Stimulated activated CD4-positive, alpha-beta T cell treated with anti-CD3 and anti-CD28 coated beads, Interleukin-4, amount 100 ng/mL, for 4 hours (primary cell): ENCODE data around the gene KLHL34.

ENCODE experiments used
- DNase-seq, 2 experiments: peaks; one replicate each; pipeline ENCODE4 v3.0.0-alpha.2; 2020

The KLHL34 gene

GRCh38 chrX:21645886-21646285 is 12.2 kb downstream of the KLHL34 start:
- no peak for DNase-seq

DNA sequence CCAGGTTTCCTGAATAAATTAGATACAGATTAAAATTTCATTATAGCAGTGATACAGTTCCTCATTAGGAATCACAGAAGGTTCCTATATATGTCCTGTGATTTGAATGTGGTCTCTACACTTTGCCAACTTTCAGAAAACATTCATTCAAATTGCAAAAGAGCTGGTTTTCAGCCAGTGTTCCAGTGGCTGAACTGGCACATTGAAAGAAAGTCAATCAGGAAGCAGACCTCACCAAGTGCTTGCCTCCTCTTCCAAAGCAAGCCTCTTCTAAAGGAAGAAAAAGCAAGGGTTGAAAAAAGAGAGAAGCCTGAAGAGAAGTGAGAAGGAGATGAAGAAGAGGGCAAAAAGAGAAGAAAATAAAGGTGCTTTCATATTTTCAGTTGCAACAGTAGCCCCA is 12.7 kb downstream of the KLHL34 start:
- no peak for DNase-seq

DNA sequence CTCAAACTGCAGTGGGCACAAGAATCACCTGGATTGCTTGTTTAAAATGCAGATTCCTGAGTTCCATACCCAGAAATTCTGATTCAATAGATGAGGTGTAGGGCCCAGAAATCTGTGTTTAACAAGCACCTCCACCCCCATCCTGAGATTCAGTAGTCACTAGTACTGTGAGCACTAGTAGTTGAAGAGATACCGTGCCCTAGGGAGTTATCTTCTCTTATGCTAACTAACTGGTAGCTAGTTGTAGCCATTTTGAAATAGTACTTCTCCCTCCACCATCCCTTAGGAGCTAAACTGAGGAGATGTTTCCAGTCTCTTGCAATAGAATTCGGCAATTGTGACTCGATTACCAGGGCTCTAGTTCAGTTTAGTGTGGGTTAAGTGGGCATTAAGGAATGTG is 18.4 kb downstream of the KLHL34 start:
- no peak for DNase-seq

- no peak for DNase-seq
Observed at GRCh38 chrX:21638311-21638710, 19.8 kb downstream of the KLHL34 start.

- no peak for DNase-seq
Observed at GRCh38 chrX:21632027-21632426, 26.1 kb downstream of the KLHL34 start.

GRCh38 chrX:21623778-21624501 is 34.2 kb downstream of the KLHL34 start:
- no peak for DNase-seq

DNA sequence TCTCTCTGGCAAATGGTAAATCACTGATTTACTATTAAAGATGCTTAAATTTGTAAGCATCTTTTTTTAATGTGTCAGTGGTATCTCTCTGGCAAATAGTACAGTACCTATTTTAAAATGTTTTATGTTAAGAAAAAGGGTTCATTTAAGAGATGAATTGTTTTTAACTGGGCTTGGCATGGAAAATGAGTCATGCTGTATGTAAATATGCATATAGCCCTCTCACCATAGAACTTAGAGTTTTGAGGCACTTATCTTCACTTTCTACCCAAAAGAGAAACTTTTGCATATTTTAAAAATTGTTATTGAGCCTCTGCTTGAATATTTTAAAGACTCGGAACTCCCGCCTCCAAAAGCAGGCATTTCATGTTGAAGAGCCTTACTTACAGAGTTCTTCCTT is 37.9 kb downstream of the KLHL34 start:
- DNase-seq = no peak

- DNase-seq = no peak
Observed at GRCh38 chrX:21616386-21616785, 41.7 kb downstream of the KLHL34 start.

GRCh38 chrX:21612154-21612553 is 46.0 kb downstream of the KLHL34 start:
- DNase-seq = no peak

DNA sequence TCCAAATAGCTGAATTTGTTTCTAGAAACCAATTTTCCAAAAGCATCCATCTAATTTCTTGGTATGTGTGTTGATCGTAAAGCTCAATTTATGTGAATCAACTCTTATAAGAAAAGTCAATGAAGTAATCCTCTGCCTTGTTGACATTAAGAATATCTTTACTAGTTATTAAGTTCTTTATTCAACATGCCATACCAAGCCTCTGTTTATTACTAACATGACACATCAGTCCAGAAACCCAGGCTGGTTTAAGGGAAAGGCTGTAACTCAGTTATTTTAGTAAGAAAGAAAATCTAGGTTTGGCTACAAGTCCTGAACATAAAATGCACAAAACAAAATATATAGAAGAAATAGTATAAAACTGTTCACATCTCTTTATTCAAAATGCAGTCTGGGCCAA is 48.0 kb downstream of the KLHL34 start:
- DNase-seq = no peak

DNA sequence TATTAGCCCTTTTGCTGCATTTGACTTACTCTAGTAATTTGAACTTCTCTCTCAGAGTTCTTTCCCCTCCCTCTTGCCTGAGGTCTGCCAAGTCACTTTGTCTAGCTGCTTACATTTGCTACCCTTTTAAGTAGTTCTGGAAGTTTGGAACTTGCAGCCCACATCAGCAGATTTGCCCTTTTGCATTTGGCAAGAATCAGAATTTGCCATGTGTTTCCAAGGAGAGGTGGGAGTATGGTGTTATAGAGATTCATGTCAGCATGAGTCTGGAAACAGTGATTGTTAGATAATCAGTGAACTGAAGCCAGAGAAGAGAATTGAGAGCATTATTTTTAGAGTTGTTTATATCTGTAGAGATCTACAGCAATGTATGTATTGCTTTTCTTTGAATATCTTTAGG is 52.1 kb downstream of the KLHL34 start:
- DNase-seq = no peak
